H1 (cell line): ENCODE results near the gene GREB1L. TPM values are rescaled to one million over a fixed set of nuclear protein-coding genes. Genes with fewer than 3 reads are reported as not detected.

Experiments used
- GTF2F1 ChIP-seq: IDR thresholded peaks from 2 replicates; pipeline ENCODE4 v1.6.1; 2012; ENCODE audit warnings: low read depth, low read length, improper control_type of control experiment, borderline replicate concordance
- polyA plus RNA-seq, 7 experiments: library from polyadenylated mRNA; depleted of rRNA in 3 of 7; stranded (reverse) in 5 of 7; unstranded in 2 of 7; fragments of >200 nt in 5 of 7; fragments of 200-250 nt in 2 of 7; gene quantifications; 1 replicate in 5 of 7; 2 replicates in 1 of 7; 4 replicates in 1 of 7; pipeline versions ENCODE4 v1.2.1 to v1.2.3, GENCODE V29; 2011 to 2013; ENCODE audit warnings: missing spikeins in 2 of 7, mixed read lengths in 2 of 7
- total RNA-seq: library from RNA; stranded (reverse); fragmentation: NEBNext Ultra II Directional; extraction: Animal tissue kit (Norgen Biotek cat#: 25700); gene quantifications from 2 replicates; pipeline ENCODE4 v1.2.1, GENCODE V29; 2021

GREB1L gene
- total and polyA plus RNA-seq, 2 of the 8 experiments (the other 6 are each of a cell fraction or from before 2014, with no cell fraction given), result 0.34 to 1.6 TPM

- no peak for TF ChIP-seq GTF2F1
These were observed 232.6 kb downstream of the GREB1L start (continued) for GRCh38 chr18:21474621-21475020.
